Measurements from ENCODE around the gene ZFPM1.

Gene ZFPM1

DNA sequence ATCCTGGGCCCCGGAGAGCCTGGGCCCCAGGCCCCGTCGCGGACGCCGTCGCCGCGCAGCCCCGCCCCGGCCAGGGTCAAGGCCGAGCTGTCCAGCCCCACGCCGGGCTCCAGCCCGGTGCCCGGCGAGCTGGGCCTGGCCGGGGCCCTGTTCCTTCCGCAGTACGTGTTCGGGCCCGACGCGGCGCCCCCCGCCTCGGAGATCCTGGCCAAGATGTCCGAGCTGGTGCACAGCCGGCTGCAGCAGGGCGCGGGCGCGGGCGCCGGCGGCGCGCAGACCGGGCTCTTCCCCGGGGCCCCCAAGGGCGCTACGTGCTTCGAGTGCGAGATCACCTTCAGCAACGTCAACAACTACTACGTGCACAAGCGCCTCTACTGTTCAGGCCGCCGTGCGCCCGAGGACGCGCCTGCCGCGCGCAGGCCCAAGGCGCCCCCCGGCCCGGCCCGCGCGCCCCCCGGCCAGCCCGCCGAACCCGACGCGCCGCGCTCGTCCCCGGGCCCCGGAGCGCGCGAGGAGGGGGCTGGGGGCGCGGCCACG, 80.4 kb downstream of the ZFPM1 start:
- no peak for TF ChIP-seq ZNF274 (IDR thresholded peaks at IDR 0.05; ENCODE audit: low read depth, low read length)
- no peak for TF ChIP-seq SUZ12 (IDR thresholded peaks at IDR 0.05; ENCODE audit: extremely low read depth, insufficient read depth, insufficient read length)
- no peak for TF ChIP-seq YY1 (IDR thresholded peaks at IDR 0.05; ENCODE audit: insufficient read depth, insufficient read length)
- no peak for DNase-seq (ENCODE audit: low read depth, low spot score)
- Histone ChIP-seq H3K36me3 (ENCODE audit: insufficient read depth, insufficient read length, low read length) (peaks cover 45% of the 10 kb centered on the region), H3K4me3 (ENCODE audit: insufficient read length, low read depth) (peak overlapping the region; percentile 52), H3K9me3 (ENCODE audit: insufficient read depth, low read length) (no peaks in the 10 kb centered on the region), H3K4me1 (ENCODE audit: insufficient read depth, insufficient read length) (peaks cover 36% of the 10 kb centered on the region), H3K9ac (ENCODE audit: insufficient read length, low read depth) (peak overlapping the region; percentile 94), H3K27me3 (ENCODE audit: insufficient read depth, insufficient read length) (no peaks in the 10 kb centered on the region)

DNA sequence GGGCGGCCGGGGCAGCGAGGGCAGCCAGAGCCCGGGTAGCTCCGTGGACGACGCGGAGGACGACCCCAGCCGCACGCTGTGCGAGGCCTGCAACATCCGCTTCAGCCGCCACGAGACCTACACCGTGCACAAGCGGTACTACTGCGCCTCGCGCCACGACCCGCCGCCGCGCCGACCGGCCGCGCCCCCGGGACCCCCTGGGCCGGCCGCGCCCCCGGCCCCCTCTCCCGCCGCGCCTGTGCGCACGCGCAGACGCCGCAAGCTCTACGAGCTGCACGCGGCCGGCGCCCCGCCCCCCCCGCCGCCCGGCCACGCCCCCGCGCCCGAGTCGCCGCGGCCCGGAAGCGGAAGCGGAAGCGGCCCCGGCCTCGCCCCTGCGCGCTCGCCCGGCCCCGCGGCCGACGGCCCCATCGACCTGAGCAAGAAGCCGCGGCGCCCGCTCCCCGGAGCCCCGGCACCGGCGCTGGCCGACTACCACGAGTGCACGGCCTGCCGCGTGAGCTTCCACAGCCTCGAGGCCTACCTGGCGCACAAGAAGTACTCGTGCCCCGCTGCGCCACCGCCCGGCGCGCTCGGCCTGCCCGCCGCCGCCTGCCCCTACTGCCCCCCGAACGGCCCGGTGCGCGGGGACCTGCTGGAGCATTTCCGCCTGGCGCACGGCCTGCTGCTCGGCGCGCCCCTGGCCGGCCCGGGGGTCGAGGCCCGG, 81.0 kb downstream of the ZFPM1 start:
- Histone ChIP-seq H3K4me3 (ENCODE audit: insufficient read length, low read depth) (peak overlapping the region; percentile 79), H3K27me3 (ENCODE audit: insufficient read depth, insufficient read length) (peaks cover under 1% of the 10 kb centered on the region), H3K9ac (ENCODE audit: insufficient read length, low read depth) (peak overlapping the region; percentile 96), H3K9me3 (ENCODE audit: insufficient read depth, low read length) (no peaks in the 10 kb centered on the region), H3K36me3 (ENCODE audit: insufficient read depth, insufficient read length, low read length) (peaks cover 40% of the 10 kb centered on the region), H3K4me1 (ENCODE audit: insufficient read depth, insufficient read length) (peaks cover 40% of the 10 kb centered on the region)
- TF ChIP-seq SUZ12 (IDR thresholded peaks at IDR 0.05; ENCODE audit: extremely low read depth, insufficient read depth, insufficient read length) (no peak), YY1 (IDR thresholded peaks at IDR 0.05; ENCODE audit: insufficient read depth, insufficient read length) (no peak), ZNF274 (IDR thresholded peaks at IDR 0.05; ENCODE audit: low read depth, low read length) (no peak)
- DNase-seq (ENCODE audit: low read depth, low spot score), result peak; percentile 46

DNA sequence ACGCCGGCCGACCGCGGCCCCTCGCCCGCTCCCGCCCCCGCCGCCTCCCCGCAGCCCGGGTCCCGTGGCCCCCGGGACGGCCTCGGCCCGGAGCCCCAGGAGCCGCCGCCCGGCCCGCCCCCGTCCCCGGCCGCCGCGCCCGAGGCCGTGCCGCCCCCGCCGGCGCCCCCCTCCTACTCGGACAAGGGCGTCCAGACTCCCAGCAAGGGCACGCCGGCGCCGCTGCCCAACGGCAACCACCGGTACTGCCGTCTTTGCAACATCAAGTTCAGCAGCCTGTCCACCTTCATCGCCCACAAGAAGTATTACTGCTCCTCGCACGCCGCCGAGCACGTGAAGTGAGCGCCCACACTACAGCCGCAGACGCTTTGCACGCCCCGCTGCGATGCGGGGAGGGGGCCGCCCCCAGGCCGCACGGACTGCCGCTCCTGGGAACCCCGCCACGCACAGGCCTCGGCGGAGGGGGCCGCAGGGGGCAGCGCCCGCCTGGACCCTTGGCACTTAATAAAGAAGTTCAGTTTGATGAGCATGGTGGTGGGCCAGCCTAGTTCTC, 81.6 kb downstream of the ZFPM1 start:
- peaks cover 4% of the 10 kb centered on the region for H3K27me3 ChIP-seq (ENCODE audit: insufficient read depth, insufficient read length)
- peaks cover 44% of the 10 kb centered on the region for H3K4me1 ChIP-seq (ENCODE audit: insufficient read depth, insufficient read length)
- peak overlapping the region; percentile 79 for H3K4me3 ChIP-seq (ENCODE audit: insufficient read length, low read depth)
- H3K9ac ChIP-seq (ENCODE audit: insufficient read length, low read depth), result peak overlapping the region; percentile 96
- H3K9me3 ChIP-seq (ENCODE audit: insufficient read depth, low read length), result no peaks in the 10 kb centered on the region
- no peak for DNase-seq (ENCODE audit: low read depth, low spot score)
- peaks cover 34% of the 10 kb centered on the region for H3K36me3 ChIP-seq (ENCODE audit: insufficient read depth, insufficient read length, low read length)
- no peak for TF ChIP-seq YY1 (IDR thresholded peaks at IDR 0.05; ENCODE audit: insufficient read depth, insufficient read length)
- TF ChIP-seq SUZ12 (IDR thresholded peaks at IDR 0.05; ENCODE audit: extremely low read depth, insufficient read depth, insufficient read length), result no peak
- no peak for TF ChIP-seq ZNF274 (IDR thresholded peaks at IDR 0.05; ENCODE audit: low read depth, low read length)

DNA sequence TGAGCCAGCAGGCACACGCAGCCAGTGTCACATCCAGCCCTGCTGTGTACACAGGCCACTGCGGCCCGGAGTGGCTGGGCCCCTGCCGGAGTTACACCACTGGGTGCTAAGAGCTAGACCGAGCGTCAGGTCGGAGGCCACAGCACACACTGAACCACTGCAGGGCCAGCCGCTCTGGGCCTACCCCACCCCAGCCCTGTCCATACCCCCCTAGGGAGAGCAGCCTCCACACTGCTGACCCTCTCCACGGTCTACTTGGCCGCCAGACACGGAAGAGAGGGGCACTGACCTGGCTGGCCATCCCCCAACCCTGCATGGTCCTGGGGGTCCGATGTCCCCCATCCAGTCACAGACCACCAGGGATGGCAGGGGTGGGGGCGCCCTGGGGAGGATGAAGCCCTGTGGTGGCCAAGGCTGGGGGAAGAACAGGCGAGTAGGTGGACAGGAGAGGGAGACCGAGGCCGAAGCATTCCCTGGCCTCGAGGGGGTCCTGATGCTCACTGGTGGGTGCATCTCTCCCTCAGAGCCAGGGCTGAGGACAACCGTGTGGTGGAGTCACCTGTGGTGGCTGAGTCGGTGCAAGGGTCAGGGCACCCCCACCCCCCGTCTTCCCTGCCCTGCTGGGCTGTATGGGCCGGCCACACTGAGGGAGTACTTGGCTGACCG, 82.2 kb downstream of the ZFPM1 start:
- H3K27me3 ChIP-seq (ENCODE audit: insufficient read depth, insufficient read length), result peaks cover 4% of the 10 kb centered on the region
- H3K9me3 ChIP-seq (ENCODE audit: insufficient read depth, low read length), result no peaks in the 10 kb centered on the region
- H3K36me3 ChIP-seq (ENCODE audit: insufficient read depth, insufficient read length, low read length), result peaks cover 28% of the 10 kb centered on the region
- TF ChIP-seq SUZ12 (IDR thresholded peaks at IDR 0.05; ENCODE audit: extremely low read depth, insufficient read depth, insufficient read length) (no peak), YY1 (IDR thresholded peaks at IDR 0.05; ENCODE audit: insufficient read depth, insufficient read length) (no peak)
- H3K4me1 ChIP-seq (ENCODE audit: insufficient read depth, insufficient read length), result peaks cover 46% of the 10 kb centered on the region
- DNase-seq (ENCODE audit: low read depth, low spot score), result no peak
- peak overlapping the region; percentile 79 for H3K4me3 ChIP-seq (ENCODE audit: insufficient read length, low read depth)
- peak overlapping the region; percentile 86 for H3K9ac ChIP-seq (ENCODE audit: insufficient read length, low read depth)

DNA sequence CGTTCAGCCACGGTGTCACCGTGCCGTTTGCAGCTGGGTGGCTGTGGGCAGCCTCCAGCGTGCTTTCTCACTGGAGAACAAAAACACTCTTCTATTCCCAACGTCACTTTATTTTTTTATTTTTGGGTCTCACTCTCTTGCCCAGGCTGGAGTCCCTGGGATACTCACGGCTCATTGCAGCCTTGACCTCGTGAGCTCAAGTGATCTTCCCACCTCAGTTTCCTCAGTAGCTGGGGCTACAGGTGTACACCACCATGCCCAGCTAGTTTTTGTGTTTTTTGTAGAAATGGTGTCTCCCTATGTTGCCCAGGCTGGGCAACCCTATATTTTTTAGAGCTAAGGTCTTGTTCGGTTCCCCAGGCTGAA, 82.8 kb downstream of the ZFPM1 start:
- Histone ChIP-seq H3K9ac (ENCODE audit: insufficient read length, low read depth) (peak overlapping the region; percentile 86), H3K27me3 (ENCODE audit: insufficient read depth, insufficient read length) (peaks cover 4% of the 10 kb centered on the region), H3K4me1 (ENCODE audit: insufficient read depth, insufficient read length) (peaks cover 50% of the 10 kb centered on the region)

DNA sequence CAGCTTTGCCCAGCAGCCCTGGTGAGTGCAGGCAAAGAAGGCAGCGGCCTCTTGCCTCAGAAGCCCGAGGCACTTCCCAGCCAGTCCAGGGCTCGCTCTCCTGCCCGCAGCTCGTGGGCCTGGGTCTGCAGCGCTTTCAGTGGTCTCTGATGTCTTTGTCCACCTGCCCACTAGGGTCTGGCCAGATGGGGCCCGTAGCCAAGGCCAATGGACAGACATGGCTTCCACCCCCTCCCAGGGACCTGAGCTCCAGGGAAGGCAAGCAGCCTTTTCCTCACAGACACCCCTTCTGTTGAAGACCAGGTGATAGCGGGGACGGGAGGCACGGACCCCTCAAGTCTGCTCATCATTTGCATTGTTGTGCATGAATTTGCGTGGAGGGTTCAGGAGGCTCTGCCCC, 83.4 kb downstream of the ZFPM1 start:
- peaks cover 50% of the 10 kb centered on the region for H3K4me1 ChIP-seq (ENCODE audit: insufficient read depth, insufficient read length)
- no peaks in the 10 kb centered on the region for H3K9me3 ChIP-seq (ENCODE audit: insufficient read depth, low read length)
- H3K27me3 ChIP-seq (ENCODE audit: insufficient read depth, insufficient read length), result peaks cover 4% of the 10 kb centered on the region
- H3K4me3 ChIP-seq (ENCODE audit: insufficient read length, low read depth), result no peak overlapping the region
- DNase-seq (ENCODE audit: low read depth, low spot score), result no peak
- H3K36me3 ChIP-seq (ENCODE audit: insufficient read depth, insufficient read length, low read length), result peaks cover 18% of the 10 kb centered on the region
- no peak for TF ChIP-seq YY1 (IDR thresholded peaks at IDR 0.05; ENCODE audit: insufficient read depth, insufficient read length)
- no peak for TF ChIP-seq SUZ12 (IDR thresholded peaks at IDR 0.05; ENCODE audit: extremely low read depth, insufficient read depth, insufficient read length)
- TF ChIP-seq ZNF274 (IDR thresholded peaks at IDR 0.05; ENCODE audit: low read depth, low read length), result no peak
- H3K9ac ChIP-seq (ENCODE audit: insufficient read length, low read depth), result no peak overlapping the region

More for the DNA sequence above, 82.8 kb downstream of the ZFPM1 start:
- Histone ChIP-seq H3K4me3 (ENCODE audit: insufficient read length, low read depth) (no peak overlapping the region), H3K9me3 (ENCODE audit: insufficient read depth, low read length) (no peaks in the 10 kb centered on the region), H3K36me3 (ENCODE audit: insufficient read depth, insufficient read length, low read length) (peaks cover 24% of the 10 kb centered on the region)
- TF ChIP-seq YY1 (IDR thresholded peaks at IDR 0.05; ENCODE audit: insufficient read depth, insufficient read length) (no peak), ZNF274 (IDR thresholded peaks at IDR 0.05; ENCODE audit: low read depth, low read length) (no peak), SUZ12 (IDR thresholded peaks at IDR 0.05; ENCODE audit: extremely low read depth, insufficient read depth, insufficient read length) (no peak)
- DNase-seq (ENCODE audit: low read depth, low spot score), result no peak
